ENCODE data around the gene ORM2. TPM values are rescaled to one million over a fixed set of nuclear protein-coding genes. Genes with fewer than 3 reads are reported as not detected.

Gene ORM2
- total RNA-seq, 2 experiments from 2014 or later, result not detected

GRCh38 chr9:114288193-114289091, 41.2 kb upstream of the ORM2 start:
- Mint-ChIP-seq H3K27me3 (no peaks in the 10 kb centered on the region), H3K4me3 (no peak overlapping the region), H3K4me1 (peaks cover 4% of the 10 kb centered on the region), H3K36me3 (ENCODE audit: low read depth) (no peaks in the 10 kb centered on the region), H3K27ac (no peak overlapping the region), H3K9me3 (peaks cover 2% of the 10 kb centered on the region)
- ChIA-PET POLR2A (no interaction called here), CTCF (interaction anchor here (1.2 to 1.5 kb wide), 2 partner anchors 16 to 182 kb away, joined by 3 to 5 read pairs; no protein-coding TSS in a partner anchor)
- DNase-seq, result no peak

DNA sequence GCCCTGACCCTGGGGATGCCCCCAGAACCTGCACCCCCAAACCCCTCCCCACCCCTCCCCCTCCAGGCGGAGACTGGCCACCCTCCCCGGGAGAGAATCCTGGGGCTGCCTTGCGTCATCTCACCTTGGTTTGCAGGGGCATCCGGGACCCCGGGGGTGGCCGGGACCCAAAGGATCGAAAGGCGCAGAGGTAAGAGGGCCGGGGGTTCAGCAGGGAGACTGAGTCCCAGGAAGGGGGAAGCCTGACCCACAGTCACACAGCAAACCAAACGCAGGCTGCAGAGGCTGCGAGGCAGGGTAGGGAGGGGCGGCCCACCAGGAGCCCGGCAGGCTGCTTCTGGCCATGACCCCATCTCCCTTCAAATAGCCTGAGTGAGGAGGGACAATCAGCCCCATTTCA, 40.6 kb upstream of the ORM2 start:
- peaks cover 2% of the 10 kb centered on the region for H3K9me3 Mint-ChIP-seq
- H3K4me3 Mint-ChIP-seq, result no peak overlapping the region
- H3K27ac Mint-ChIP-seq, result no peak overlapping the region
- H3K4me1 Mint-ChIP-seq, result peaks cover 4% of the 10 kb centered on the region
- no peaks in the 10 kb centered on the region for H3K27me3 Mint-ChIP-seq
- no peak for DNase-seq
- ChIA-PET CTCF (interaction anchor here (1.4 kb wide), 1 partner anchor 258 kb away, joined by 3 read pairs; no protein-coding TSS in a partner anchor), POLR2A (no interaction called here)
- H3K36me3 Mint-ChIP-seq (ENCODE audit: low read depth), result no peaks in the 10 kb centered on the region

- Mint-ChIP-seq H3K27me3 (no peaks in the 10 kb centered on the region), H3K9me3 (peaks cover 6% of the 10 kb centered on the region), H3K4me1 (peaks cover 4% of the 10 kb centered on the region), H3K27ac (no peak overlapping the region), H3K4me3 (no peak overlapping the region), H3K36me3 (ENCODE audit: low read depth) (no peaks in the 10 kb centered on the region)
- no peak for DNase-seq
- POLR2A ChIA-PET, result no interaction called here
- CTCF ChIA-PET, result interaction anchor here (0.9 to 1.9 kb wide), 9 partner anchors 21 to 257 kb away, joined by 3 to 18 read pairs (median 6); no protein-coding TSS in a partner anchor
These were observed 39.8 kb upstream of the ORM2 start for GRCh38 chr9:114289571-114290481.

GRCh38 chr9:114290561-114290986, 39.1 kb upstream of the ORM2 start:
- H3K27me3 Mint-ChIP-seq, result no peaks in the 10 kb centered on the region
- H3K36me3 Mint-ChIP-seq (ENCODE audit: low read depth), result no peaks in the 10 kb centered on the region
- ChIA-PET CTCF (interaction anchor here (0.7 to 1.9 kb wide), 18 partner anchors 17 to 338 kb away, joined by 3 to 18 read pairs (median 3); no protein-coding TSS in a partner anchor), POLR2A (no interaction called here)
- peak overlapping the region; percentile 57 for H3K27ac Mint-ChIP-seq
- no peak for DNase-seq
- peaks cover 11% of the 10 kb centered on the region for H3K9me3 Mint-ChIP-seq
- peaks cover 4% of the 10 kb centered on the region for H3K4me1 Mint-ChIP-seq
- no peak overlapping the region for H3K4me3 Mint-ChIP-seq

DNA sequence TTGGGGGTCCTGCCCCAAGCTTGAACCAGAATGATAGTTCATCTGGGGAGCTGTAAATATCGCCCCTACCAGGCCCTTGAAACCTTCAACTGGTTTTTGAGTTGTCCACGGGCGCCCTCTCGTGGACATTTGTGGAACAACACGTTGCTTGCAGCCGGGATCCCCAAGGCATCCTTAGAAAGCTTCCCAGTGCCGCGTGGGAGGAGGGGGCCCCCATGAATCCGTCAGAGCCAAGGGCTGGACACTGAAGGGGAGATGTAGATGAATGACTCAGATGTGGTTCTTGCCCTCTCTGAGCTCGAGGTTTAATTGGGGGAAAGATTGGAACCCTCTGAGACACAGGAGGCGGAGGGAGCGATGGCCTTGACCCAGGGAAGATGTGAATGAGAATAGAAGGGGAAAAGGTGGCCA, 38.6 kb upstream of the ORM2 start:
- Mint-ChIP-seq H3K4me1 (peaks cover 4% of the 10 kb centered on the region), H3K36me3 (ENCODE audit: low read depth) (no peaks in the 10 kb centered on the region)
- DNase-seq, result peak; percentile 71

DNA sequence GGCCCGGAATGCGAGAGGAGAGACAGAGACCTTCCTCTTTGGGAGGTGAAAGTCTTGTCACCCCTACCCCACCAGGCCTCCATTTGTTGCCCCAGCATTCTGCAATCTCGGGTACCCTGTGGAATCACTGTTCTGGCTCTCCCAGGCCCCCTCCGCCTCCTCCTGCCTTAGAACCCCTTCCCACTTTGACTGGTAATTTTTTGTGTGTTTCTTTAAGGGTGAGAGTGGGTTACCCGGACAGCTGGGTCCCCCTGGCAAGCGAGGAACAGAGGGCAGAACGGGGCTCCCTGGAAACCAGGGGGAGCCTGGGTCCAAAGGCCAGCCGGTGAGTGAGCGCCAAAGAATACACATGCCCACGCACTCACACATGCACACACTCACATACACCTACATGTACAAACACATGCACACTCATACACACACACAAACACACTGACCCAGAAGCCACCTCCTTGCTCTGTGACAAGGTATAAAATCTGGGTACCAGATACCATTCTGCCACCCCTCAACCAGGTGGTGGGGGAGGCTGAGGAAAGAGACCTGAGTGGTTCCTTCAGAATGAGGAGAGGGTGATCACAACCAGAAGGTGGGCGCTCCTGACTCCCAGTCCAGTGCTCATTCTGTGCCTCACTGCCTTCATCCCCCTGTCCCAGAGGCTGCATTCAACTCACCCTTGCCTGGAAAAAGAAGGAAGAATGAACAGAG, 37.6 kb upstream of the ORM2 start:
- Mint-ChIP-seq H3K27ac (no peak overlapping the region), H3K4me1 (peaks cover 4% of the 10 kb centered on the region), H3K4me3 (no peak overlapping the region), H3K9me3 (peaks cover 13% of the 10 kb centered on the region), H3K27me3 (no peaks in the 10 kb centered on the region), H3K36me3 (ENCODE audit: low read depth) (no peaks in the 10 kb centered on the region)
- no peak for DNase-seq
- CTCF ChIA-PET, result interaction anchor here (0.7 to 1.7 kb wide), 3 partner anchors 183 to 189 kb away, joined by 3 to 18 read pairs (median 3); no protein-coding TSS in a partner anchor
- POLR2A ChIA-PET, result no interaction called here

More for the DNA sequence above, 38.6 kb upstream of the ORM2 start:
- POLR2A ChIA-PET, result no interaction called here
- Mint-ChIP-seq H3K4me3 (no peak overlapping the region), H3K27ac (peak overlapping the region; percentile 57), H3K27me3 (no peaks in the 10 kb centered on the region), H3K9me3 (peaks cover 13% of the 10 kb centered on the region)
- CTCF ChIA-PET, result interaction anchor here (0.7 to 1.9 kb wide), 17 partner anchors 18 to 337 kb away, joined by 3 to 18 read pairs (median 3); no protein-coding TSS in a partner anchor

- peaks cover 13% of the 10 kb centered on the region for H3K9me3 Mint-ChIP-seq
- no peak overlapping the region for H3K27ac Mint-ChIP-seq
- H3K36me3 Mint-ChIP-seq (ENCODE audit: low read depth), result no peaks in the 10 kb centered on the region
- DNase-seq, result no peak
- H3K4me1 Mint-ChIP-seq, result peaks cover 4% of the 10 kb centered on the region
- no peaks in the 10 kb centered on the region for H3K27me3 Mint-ChIP-seq
- H3K4me3 Mint-ChIP-seq, result no peak overlapping the region
- ChIA-PET POLR2A (no interaction called here), CTCF (interaction anchor here (0.7 to 1.3 kb wide), 2 partner anchors 97 to 187 kb away, joined by 3 to 5 read pairs; no protein-coding TSS in a partner anchor)
These were observed 35.0 kb upstream of the ORM2 start for GRCh38 chr9:114294664-114295063.

DNA sequence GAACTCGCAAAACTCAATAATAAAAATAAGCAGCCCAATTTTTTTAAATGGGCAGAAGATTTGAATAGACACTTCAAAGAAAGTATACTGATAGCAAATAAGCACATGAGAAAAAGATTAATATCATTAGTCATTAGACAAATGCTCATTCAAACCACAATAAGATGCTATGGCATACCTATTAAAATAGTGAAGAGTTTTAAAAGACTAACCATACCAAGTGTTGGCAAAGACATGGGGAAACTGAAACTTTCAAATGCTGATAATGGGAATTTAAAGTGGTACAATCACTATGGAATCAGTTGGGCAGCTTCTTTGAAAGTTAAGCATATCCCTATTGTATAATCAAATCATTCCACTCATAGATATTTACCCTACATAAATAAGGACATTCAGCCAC, 33.3 kb upstream of the ORM2 start:
- Mint-ChIP-seq H3K27me3 (no peaks in the 10 kb centered on the region), H3K4me3 (no peak overlapping the region), H3K27ac (no peak overlapping the region), H3K36me3 (ENCODE audit: low read depth) (no peaks in the 10 kb centered on the region), H3K4me1 (no peaks in the 10 kb centered on the region), H3K9me3 (peaks cover 13% of the 10 kb centered on the region)
- CTCF ChIA-PET, result no interaction called here
- POLR2A ChIA-PET, result no interaction called here
- no peak for DNase-seq

DNA sequence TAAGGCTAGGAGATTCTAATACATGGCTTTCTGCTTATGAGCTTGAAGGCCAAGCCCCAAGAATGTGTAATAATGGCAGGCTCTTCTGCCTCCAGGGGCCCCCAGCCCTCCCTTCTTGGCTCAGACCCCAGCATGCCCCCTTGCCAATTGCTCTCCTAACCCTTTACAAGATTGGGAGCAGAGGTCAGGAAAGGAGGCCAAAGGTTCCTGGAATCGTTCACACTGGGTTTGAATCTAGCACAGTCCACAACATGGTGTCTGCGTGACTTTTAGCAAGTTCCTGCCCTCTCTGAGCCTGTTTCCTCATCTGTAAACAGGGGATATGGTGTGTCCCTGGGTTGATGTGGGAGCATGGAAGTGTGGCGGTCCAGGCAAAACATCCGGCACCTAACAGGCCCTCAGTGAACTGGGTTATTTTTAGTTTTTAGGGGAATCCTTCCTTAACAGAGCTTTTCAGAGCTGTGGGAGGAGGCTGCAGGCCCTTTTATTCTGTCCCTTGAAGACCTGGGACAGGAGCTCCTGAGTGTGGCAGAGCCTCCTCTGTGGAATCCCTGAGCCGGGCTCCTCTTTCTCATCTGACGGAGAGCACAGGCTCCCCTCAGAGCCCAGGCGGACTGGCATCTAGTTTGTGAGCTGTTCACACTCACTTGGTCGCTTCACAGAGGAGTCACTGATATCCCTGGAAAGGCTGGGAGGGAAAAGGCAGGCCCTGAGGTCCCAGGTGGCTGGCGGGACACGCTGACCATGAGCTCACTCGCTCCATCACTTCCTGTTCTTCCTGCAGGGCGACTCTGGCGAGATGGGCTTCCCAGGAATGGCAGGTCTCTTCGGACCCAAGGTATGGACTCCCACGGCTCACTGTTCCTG, 30.1 kb upstream of the ORM2 start:
- H3K36me3 Mint-ChIP-seq (ENCODE audit: low read depth), result no peaks in the 10 kb centered on the region
- DNase-seq, result no peak
- peaks cover 10% of the 10 kb centered on the region for H3K9me3 Mint-ChIP-seq
- H3K27me3 Mint-ChIP-seq, result no peaks in the 10 kb centered on the region
- no peak overlapping the region for H3K27ac Mint-ChIP-seq
- H3K4me1 Mint-ChIP-seq, result no peaks in the 10 kb centered on the region
- ChIA-PET CTCF (no interaction called here), POLR2A (no interaction called here)
- no peak overlapping the region for H3K4me3 Mint-ChIP-seq

DNA sequence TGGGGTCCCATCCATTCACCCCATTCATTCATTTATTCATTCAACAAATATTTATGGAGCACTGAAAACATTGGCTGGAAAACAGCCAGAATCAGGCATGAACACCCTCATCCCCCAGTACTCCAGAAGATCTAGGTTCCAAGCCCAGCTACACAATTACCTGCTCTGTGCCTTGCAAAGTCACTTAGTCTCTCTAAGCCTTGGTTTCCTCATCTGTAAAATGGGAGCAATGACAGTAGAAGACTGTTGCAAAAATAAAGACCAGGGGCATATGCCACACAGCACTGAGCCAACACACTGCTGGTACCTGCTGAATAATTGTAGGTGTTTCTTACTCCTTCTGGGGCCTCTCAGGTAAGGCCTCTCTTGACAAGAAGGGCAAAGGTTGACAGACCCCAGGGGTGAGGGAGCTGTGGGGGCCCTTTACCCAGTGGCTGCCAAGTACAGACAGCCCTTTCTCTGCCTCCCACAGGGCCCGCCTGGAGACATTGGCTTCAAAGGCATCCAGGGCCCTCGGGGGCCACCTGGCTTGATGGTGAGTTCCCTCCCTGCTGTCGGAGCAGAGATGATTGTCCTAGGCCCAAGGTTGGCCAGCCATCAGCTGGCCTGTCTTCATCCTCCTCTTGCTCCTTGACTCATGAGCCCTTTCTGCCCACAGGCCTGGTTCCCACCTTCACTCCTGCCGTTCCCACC, 29.4 kb upstream of the ORM2 start:
- H3K4me3 Mint-ChIP-seq, result no peak overlapping the region
- H3K27me3 Mint-ChIP-seq, result no peaks in the 10 kb centered on the region
- H3K4me1 Mint-ChIP-seq, result no peaks in the 10 kb centered on the region
- CTCF ChIA-PET, result no interaction called here
- no peak for DNase-seq
- POLR2A ChIA-PET, result no interaction called here
- peaks cover 4% of the 10 kb centered on the region for H3K9me3 Mint-ChIP-seq
- H3K36me3 Mint-ChIP-seq (ENCODE audit: low read depth), result no peaks in the 10 kb centered on the region
- no peak overlapping the region for H3K27ac Mint-ChIP-seq

Data from activated CD4-positive, alpha-beta T cell treated with anti-CD3 and anti-CD28 coated beads, Interleukin-2, amount 10 ng/mL, durations not matched to agents 7 days and 5 days (primary cell).